GM19099 (cell line): ENCODE results near the gene ARHGAP6.

Experiments used
- POLR2A ChIP-seq: IDR thresholded peaks from 3 replicates; pipeline ENCODE4 v1.6.1; 2011; ENCODE audit warnings: low read depth; ENCODE audit not compliant: insufficient read length; ENCODE audit errors: extremely low read depth

The ARHGAP6 gene

DNA sequence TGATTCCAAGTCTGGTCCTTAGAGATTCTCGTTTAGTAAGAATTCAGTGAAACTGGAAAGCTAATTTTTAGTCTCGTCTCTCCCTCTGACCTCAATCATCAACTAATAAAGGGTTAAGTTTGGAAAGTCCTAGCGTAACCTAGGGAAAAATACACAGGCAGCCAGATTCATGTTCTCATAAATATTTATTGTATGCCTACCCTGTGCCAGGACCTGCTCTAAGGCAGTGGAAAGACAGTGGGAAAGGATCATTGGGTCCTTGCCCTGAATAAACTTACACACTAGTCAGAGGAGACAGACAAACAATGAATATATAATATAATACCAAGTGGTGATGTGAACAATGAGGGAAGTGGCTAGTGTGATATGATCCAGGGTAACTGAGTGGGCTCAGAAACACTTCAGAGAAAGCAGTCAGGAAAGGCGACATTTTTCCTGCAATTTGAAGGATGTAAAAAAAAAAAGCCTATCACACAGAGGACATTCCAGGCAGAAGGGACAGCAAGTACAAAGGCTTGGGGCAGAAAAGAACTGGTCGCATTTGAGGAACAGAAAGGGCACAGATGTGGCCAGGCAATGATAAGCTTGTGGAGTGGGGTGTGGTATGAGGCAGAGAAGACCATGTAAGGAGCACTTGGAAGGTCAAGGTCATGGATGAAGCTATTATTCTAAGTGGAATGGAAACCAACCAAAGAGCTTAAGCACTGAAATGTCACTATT is 243.8 kb downstream of the ARHGAP6 start:
- no peak for TF ChIP-seq POLR2A

GRCh38 chrX:11420851-11421250 is 244.9 kb downstream of the ARHGAP6 start:
- no peak for TF ChIP-seq POLR2A

- TF ChIP-seq POLR2A, result no peak
These were observed 246.6 kb downstream of the ARHGAP6 start for GRCh38 chrX:11419102-11419501.

- no peak for TF ChIP-seq POLR2A
These were observed 249.1 kb downstream of the ARHGAP6 start for GRCh38 chrX:11416600-11416999.

DNA sequence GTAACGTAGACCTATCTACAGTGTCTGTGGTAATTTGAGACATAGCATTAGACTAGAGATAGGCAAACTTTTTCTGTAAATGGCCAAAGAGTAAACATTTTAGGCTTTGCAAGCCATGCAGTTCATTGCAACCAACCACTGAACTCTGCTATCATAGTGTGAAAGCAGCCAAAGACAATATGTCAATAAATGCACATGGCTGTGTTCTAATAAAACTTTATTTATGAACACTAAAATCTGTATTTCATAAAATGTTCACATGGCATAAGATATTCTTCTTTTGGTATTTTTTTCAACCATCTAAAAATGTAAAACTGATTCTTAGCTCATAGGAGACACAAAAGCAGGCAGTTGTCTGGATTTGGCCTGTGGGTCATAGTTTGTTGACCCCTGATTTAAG is 251.6 kb downstream of the ARHGAP6 start:
- TF ChIP-seq POLR2A, result no peak

DNA sequence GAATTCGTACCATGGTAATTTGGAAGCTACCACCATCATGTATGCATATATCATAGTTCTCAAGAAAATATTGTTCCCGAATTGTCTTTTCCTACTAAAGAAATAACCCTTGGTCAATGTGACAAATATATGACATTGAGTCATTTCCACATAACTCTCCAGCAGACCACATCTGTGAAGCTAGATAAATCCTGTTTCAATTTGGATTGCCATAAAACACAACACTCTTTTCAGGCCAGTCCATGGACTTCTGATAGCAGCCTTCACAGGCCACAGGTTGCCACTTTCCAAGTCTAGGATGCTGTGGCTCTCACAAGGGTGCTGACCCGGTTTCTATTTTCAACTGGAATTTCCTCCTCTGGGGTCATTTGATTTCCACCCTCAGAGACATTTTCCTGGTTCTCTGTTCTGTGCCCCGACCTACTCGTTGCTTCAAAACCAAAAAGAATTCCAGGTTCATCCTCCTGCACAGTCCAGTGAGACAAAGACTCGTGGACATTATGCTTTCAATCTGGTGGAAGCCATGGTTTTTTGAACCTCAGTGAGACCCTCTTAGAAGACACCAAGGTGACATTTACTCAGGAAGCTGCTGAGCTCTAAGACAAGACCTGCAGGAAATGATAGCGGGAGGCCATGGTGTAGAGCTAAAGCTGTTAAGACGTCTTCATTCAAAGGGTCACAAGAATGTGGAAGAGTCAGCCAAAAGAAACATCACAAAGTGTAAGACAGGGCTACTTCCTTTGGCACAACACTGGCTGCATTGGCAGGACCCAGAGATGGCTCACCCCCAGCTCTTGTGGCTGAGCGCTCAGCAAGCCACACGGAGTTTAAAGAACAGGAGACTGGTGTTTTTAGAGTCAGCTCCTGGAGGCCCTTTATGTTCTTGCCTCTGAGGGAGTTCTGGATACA is 252.8 kb downstream of the ARHGAP6 start:
- no peak for TF ChIP-seq POLR2A

GRCh38 chrX:11409957-11410356 is 255.8 kb downstream of the ARHGAP6 start:
- no peak for TF ChIP-seq POLR2A

DNA sequence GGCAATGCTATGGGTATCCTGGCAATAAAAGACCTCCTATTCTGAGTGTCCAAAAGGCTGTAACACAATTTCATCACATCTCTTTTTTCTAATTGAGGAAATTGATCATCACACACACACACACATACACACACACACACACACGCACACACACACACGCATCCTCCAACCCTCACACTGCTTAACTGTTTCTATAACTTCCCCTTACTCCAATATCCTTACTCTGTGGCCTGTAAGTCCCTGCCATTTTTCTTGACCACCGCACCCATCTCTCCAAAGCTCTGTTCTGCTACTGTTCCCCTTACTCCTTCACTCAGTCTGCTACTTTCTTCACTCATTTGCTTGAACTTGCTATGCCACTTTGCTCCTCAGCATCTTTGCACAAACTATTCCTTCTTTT is 256.9 kb downstream of the ARHGAP6 start:
- TF ChIP-seq POLR2A, result no peak

DNA sequence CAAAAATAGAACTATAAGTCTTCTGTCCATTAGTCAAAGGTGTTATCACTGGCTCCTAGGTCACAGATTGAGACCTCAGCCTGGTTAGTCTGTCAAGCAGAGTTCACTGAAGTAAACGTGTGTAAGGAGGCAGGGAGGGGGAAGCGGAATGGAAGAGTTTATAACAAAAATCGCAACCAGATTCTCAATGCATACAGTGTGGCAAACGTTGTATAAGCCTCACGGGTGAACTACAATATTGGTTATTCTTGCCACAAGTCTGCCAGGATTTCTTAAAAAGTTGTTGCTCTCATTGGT is 257.7 kb downstream of the ARHGAP6 start:
- no peak for TF ChIP-seq POLR2A

GRCh38 chrX:11407331-11408108 is 258.2 kb downstream of the ARHGAP6 start:
- TF ChIP-seq POLR2A, result no peak

DNA sequence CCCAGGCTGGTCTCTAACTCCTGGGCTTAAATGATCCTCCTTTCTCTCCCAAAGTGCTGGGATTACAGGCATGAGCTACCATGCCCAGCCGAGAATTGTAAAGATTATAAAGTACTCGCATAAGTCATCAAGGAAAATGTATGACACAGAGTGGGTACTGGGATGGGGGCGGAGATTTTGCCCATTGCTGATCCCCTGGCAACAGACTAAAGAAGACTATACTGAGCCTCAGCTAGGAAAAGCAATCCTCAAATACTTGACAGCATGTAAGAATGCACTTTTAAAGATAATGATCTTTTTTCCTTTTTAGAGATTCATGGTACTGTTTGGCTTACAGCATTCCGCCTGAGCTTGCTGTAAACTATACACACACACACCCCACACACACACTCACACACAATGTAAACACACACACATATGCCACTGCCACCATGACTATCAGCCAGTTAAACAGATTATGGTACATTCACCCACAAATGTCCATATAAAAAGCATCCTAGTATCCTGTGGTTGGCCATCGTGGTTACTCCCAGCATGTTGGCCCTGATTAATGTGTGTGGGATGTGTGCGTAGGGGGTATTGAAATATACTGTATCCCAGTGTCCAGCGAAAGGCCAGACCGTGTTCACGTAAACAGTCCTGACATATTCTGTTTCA is 259.5 kb downstream of the ARHGAP6 start:
- no peak for TF ChIP-seq POLR2A

GRCh38 chrX:11403631-11404030 is 262.1 kb downstream of the ARHGAP6 start:
- TF ChIP-seq POLR2A, result no peak

GRCh38 chrX:11401966-11402365 is 263.8 kb downstream of the ARHGAP6 start:
- TF ChIP-seq POLR2A, result no peak

GRCh38 chrX:11399489-11400094 is 266.1 kb downstream of the ARHGAP6 start:
- no peak for TF ChIP-seq POLR2A

GRCh38 chrX:11398785-11399184 is 266.9 kb downstream of the ARHGAP6 start:
- no peak for TF ChIP-seq POLR2A
